OCI-LY1 (cell line): ENCODE measurements around the gene IKZF1.

Experiments
- CTCF ChIP-seq: fragments of 200-600 bp; sonication (generic), shearing (Covaris generic); IDR thresholded peaks from 2 replicates; pipeline ENCODE4 v1.5.1; 2017; ENCODE audit warnings: mild to moderate bottlenecking, antibody characterized with exemption, low read length, moderate library complexity, mixed read lengths
- EZH2 ChIP-seq: fragments of 200-600 bp; sonication (generic), shearing (Covaris generic); IDR thresholded peaks from 2 replicates; pipeline ENCODE4 v1.8.0; 2017; ENCODE audit warnings: borderline replicate concordance, mixed run types, mild to moderate bottlenecking, antibody characterized with exemption, low read length, moderate library complexity, mixed read lengths

DNA sequence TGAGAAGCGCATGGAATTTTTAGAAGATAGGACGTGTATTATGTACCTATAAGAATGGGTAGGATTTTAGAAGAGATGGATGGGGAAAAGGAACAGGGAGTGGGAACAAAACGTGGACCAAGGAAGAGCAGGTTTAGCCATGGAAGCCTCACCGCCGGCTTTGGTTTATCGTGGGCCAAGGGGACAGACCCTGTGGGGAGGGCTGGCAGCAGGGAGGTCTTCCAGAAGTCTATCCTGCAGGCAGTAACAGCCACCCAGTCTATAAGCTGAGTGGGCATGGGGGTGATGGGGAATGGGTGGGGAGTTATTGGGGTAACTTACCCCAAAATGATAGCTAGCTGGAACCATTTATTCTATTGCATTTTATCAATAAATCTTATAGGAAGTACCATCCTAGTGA is 44.9 kb downstream of the IKZF1 start:
- TF ChIP-seq CTCF: no peak
- TF ChIP-seq EZH2: no peak
